Limb (tissue), 2 donors: Measurements from ENCODE around the gene POU4F2.
A peak's percentile ranks its signal among the peaks of the same experiment; 100 is the strongest.
"Not testable (repeated sequence)": the region's sequence is repeated elsewhere in the genome, so short reads cannot be mapped to it uniquely, and the experiment has no call there.

ENCODE experiments used
- DNase-seq, 2 donors: peaks; one replicate each; pipeline ENCODE4 v3.0.0-alpha.2; 2016; ENCODE audit errors: extremely low spot score in 2 of 2

The POU4F2 gene

GRCh38 chr4:146654687-146655520 lies 16.2 kb downstream of the POU4F2 start:
- DNase-seq = peak in 1 of 2 donors; percentile 69

GRCh38 chr4:146655521-146655856 lies 16.8 kb downstream of the POU4F2 start:
- no peak for DNase-seq

- no peak for DNase-seq
Measured at GRCh38 chr4:146661367-146661766, 22.7 kb downstream of the POU4F2 start.

- DNase-seq = not testable (repeated sequence)
Measured at GRCh38 chr4:146663968-146664311, 25.2 kb downstream of the POU4F2 start.

GRCh38 chr4:146674829-146675570 lies 36.3 kb downstream of the POU4F2 start:
- DNase-seq = no peak
